GM12872 (cell line): Measurements from ENCODE around the gene TIAM2.

ENCODE experiments used
- CTCF ChIP-seq: IDR thresholded peaks from 3 replicates; pipeline ENCODE4 v1.5.1; 2011; ENCODE audit warnings: low read depth, mild to moderate bottlenecking, low read length, moderate library complexity; ENCODE audit not compliant: insufficient read depth

The TIAM2 gene

GRCh38 chr6:155274106-155274505 is 279.0 kb downstream of the TIAM2 start:
- TF ChIP-seq CTCF: no peak

- TF ChIP-seq CTCF: no peak
Observed at GRCh38 chr6:155274533-155274932, 279.4 kb downstream of the TIAM2 start.

- no peak for TF ChIP-seq CTCF
Observed at GRCh38 chr6:155275808-155276480, 280.8 kb downstream of the TIAM2 start.

GRCh38 chr6:155276638-155277037 is 281.5 kb downstream of the TIAM2 start:
- no peak for TF ChIP-seq CTCF

DNA sequence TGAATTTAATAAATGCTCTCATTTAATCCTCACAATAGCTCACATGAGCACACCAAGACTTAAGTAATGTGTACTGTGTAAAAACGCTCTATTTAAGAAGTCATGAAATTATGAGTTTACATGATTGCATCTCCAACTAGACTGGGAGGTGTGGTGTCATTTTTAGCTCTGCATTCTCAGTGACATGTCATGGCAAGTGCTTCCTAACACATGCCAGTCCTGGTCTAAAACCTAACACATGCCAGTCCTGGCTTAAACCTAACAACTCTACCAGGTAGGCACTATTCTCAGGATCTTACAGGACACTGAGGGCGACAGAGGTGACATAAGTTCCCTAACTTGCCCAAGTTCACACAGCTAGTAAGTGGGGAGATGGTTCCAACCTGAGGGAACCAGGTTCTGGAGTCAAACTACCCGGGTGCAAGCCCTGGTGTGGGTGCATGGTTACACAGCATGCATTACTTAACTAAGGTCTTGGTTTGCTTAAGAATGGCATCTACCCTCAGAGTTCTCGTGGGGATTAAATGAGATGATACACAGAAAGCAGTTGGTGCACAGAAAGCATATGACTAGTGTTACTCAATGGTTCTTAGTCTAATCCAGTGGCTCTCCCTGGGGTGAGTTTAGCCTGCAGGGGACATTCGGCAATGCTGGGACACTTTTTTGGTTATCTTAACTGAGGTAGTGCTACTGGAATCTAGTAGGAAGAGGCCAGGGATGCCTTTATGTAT is 283.4 kb downstream of the TIAM2 start:
- TF ChIP-seq CTCF: no peak

GRCh38 chr6:155284775-155285174 is 289.7 kb downstream of the TIAM2 start:
- no peak for TF ChIP-seq CTCF

DNA sequence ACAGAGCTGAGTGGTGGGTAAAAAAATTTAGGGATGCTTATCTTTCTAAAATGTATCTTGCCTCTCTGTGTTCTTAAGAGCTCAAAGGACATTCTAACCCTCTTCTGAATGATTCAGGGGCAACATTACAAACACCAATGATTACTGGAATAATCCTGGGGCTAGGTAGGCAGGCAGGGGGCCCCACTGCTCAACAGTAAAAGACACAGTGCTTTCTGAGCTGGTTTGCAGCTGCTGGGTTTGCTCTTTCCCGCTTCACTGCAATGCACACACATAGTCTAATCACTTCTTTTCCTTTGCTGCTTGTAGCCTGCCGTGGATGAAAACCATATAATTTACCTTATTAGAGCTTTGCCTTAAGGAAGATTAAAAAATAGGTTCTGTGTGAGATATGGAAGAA is 292.6 kb downstream of the TIAM2 start:
- TF ChIP-seq CTCF: no peak
